GM12878 (cell line): ENCODE data around the gene GLE1.

Experiments used
- CBX5 ChIP-seq: sonication (generic); IDR thresholded peaks from 2 replicates; pipeline ENCODE4 v1.6.1; 2016; ENCODE audit warnings: low read depth, moderate library complexity, mild to moderate bottlenecking, inconsistent platforms
- HDAC2 ChIP-seq: fragments of 200-600 bp; sonication (generic); IDR thresholded peaks from 2 replicates; pipeline ENCODE4 v1.6.1; 2017
- NR2C1 ChIP-seq: fragments of 450-650 bp; IDR thresholded peaks from 2 replicates; pipeline ENCODE4 v1.6.1; 2017; ENCODE audit warnings: antibody characterized with exemption, mild to moderate bottlenecking, moderate library complexity
- POLR2AphosphoS2 ChIP-seq: IDR thresholded peaks from 2 replicates; pipeline ENCODE4 v1.6.1; 2011; ENCODE audit warnings: low read depth, mild to moderate bottlenecking, low read length, improper control_type of control experiment, moderate library complexity
- POLR2AphosphoS5 ChIP-seq: IDR thresholded peaks from 2 replicates; pipeline ENCODE4 v1.6.1; 2011; ENCODE audit warnings: mild to moderate bottlenecking, low read length, inconsistent platforms
- TCF3 ChIP-seq: IDR thresholded peaks from 2 replicates; pipeline ENCODE4 v1.6.1; 2012; ENCODE audit warnings: low read depth, mild to moderate bottlenecking, low read length, borderline replicate concordance; ENCODE audit not compliant: insufficient read depth
- USF1 ChIP-seq: IDR thresholded peaks from 2 replicates; pipeline ENCODE4 v1.6.1; 2011; ENCODE audit warnings: borderline replicate concordance, low read depth, mild to moderate bottlenecking, moderate library complexity, mixed read lengths, low read length; ENCODE audit not compliant: insufficient read depth; ENCODE audit errors: extremely low read length
- ZNF384 ChIP-seq: IDR thresholded peaks from 2 replicates; pipeline ENCODE4 v1.6.1; 2012; ENCODE audit warnings: low read depth, mild to moderate bottlenecking, low read length, improper control_type of control experiment, borderline replicate concordance

DNA sequence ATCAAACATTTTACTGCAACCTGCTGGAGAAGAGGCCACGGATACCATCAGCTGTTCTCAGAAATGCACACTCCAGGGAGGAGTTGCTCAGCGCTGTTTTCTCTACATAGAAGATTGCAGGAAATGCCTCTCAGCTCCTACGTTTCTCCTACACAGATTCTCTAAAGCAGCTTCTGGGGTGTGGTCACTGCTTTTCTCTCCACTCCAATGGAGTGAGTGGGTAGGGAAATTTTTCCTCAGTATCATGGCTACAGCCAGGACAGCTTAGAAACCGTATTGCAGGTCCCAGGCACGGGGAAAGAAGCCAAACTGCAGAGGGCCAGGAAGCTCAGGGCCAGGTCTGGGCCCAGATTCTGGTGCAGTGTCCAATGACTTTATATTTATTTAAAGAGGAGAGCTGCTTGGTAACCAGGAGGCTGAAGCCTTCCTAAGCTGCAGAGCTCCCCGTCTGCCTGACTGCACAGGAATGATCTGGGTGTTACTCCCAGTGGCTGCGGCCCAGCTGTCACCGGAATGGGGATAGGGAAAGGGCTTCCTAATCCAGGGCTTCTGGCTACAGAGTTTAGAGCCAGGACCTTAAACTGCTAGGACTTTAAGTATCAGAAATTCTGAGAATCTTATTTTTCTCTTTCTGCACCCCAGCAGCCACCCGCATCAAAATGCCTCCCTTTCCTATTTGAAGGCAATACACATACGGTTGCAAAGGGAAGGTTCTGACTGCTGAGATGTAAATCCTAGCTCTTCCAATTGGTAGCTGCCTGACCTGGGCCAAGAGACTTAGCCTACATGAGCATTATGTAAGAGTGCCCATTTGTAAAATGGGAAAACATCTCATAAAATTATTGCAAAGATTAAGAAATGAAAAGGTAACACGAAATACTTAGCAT, 46.5 kb downstream of the GLE1 start:
- no peak for TF ChIP-seq ZNF384
- TF ChIP-seq POLR2AphosphoS2, result no peak
- no peak for TF ChIP-seq TCF3
- TF ChIP-seq POLR2AphosphoS5, result no peak
- TF ChIP-seq NR2C1, result no peak
- no peak for TF ChIP-seq HDAC2
- no peak for TF ChIP-seq USF1
- TF ChIP-seq CBX5, result no peak
